GM18861 (cell line): ENCODE results near the gene PAK1.
"Not testable (repeated sequence)": the region's sequence is repeated elsewhere in the genome, so short reads cannot be mapped to it uniquely, and the experiment has no call there.

Experiments used
- ATAC-seq: cut with Tn5 transposase; IDR thresholded peaks from one replicate; pipeline ENCODE4 v1.9.1; 2021; ENCODE audit not compliant: unreplicated experiment

The PAK1 gene

GRCh38 chr11:77312107-77312506 is 161.8 kb downstream of the PAK1 start:
- ATAC-seq = no peak

- no peak for ATAC-seq
These were observed 162.2 kb downstream of the PAK1 start for GRCh38 chr11:77311701-77312100.

- no peak for ATAC-seq
These were observed 163.2 kb downstream of the PAK1 start for GRCh38 chr11:77310721-77311120.

GRCh38 chr11:77309401-77310085 is 164.4 kb downstream of the PAK1 start:
- no peak for ATAC-seq

GRCh38 chr11:77308838-77309237 is 165.1 kb downstream of the PAK1 start:
- no peak for ATAC-seq

- ATAC-seq = no peak
These were observed 170.6 kb downstream of the PAK1 start for GRCh38 chr11:77303328-77303727.

- ATAC-seq = no peak
These were observed 171.1 kb downstream of the PAK1 start for GRCh38 chr11:77302752-77303151.

- no peak for ATAC-seq
These were observed 172.4 kb downstream of the PAK1 start, which contains the start of gene GDPD4 for GRCh38 chr11:77301510-77301909. Gene GDPD4, minus strand, starts transcription at chr11:77301686. Its CDS starts 16,549 bp downstream, at chr11:77285137.

- ATAC-seq = no peak
These were observed 173.2 kb downstream of the PAK1 start for GRCh38 chr11:77300695-77301094.

GRCh38 chr11:77300028-77300427 is 173.9 kb downstream of the PAK1 start:
- ATAC-seq = not testable (repeated sequence)

GRCh38 chr11:77299528-77299993 is 174.3 kb downstream of the PAK1 start:
- no peak for ATAC-seq

- no peak for ATAC-seq
These were observed 179.9 kb downstream of the PAK1 start for GRCh38 chr11:77294040-77294439.

GRCh38 chr11:77289737-77290136 is 184.2 kb downstream of the PAK1 start:
- ATAC-seq = no peak

GRCh38 chr11:77287615-77288273 is 186.2 kb downstream of the PAK1 start:
- ATAC-seq = no peak

GRCh38 chr11:77287136-77287535 is 186.8 kb downstream of the PAK1 start:
- no peak for ATAC-seq

- no peak for ATAC-seq
These were observed 189.1 kb downstream of the PAK1 start for GRCh38 chr11:77284476-77285468.

- ATAC-seq = no peak
These were observed 190.8 kb downstream of the PAK1 start for GRCh38 chr11:77283101-77283500.

GRCh38 chr11:77278595-77279506 is 195.0 kb downstream of the PAK1 start:
- ATAC-seq = no peak

- no peak for ATAC-seq
These were observed 197.6 kb downstream of the PAK1 start for GRCh38 chr11:77276271-77276670.
